CD14-positive monocyte (primary cell): ENCODE results near the gene ESRP2. TPM values are rescaled to one million over a fixed set of nuclear protein-coding genes. Genes with fewer than 3 reads are reported as not detected.

ENCODE experiments used
- DNase-seq, 3 donors: peaks; one replicate each; pipeline ENCODE4 v3.0.0-alpha.2; 2011 to 2022
- H2AFZ ChIP-seq: 2 replicates; pipeline ENCODE4 v1.6.0; 2012; ENCODE audit warnings: mild to moderate bottlenecking, low read depth, low read length, inconsistent platforms; ENCODE audit not compliant: insufficient read depth, poor library complexity, severe bottlenecking
- H3K27ac ChIP-seq, 2 donors: 1 replicate in 1 of 2; 2 replicates in 1 of 2; pipeline ENCODE4 v1.5.1; 2012 to 2013; ENCODE audit warnings: low read length in 2 of 2, control low read depth in 1 of 2, inconsistent platforms in 1 of 2, low read depth in 1 of 2, mild to moderate bottlenecking in 1 of 2
- H3K27me3 ChIP-seq, 2 donors: one replicate each; pipeline versions ENCODE4 v1.6.0 to v1.6.1; 2011 to 2013; ENCODE audit warnings: low read length in 2 of 2; ENCODE audit not compliant: control insufficient read depth in 2 of 2, insufficient read depth in 2 of 2
- H3K36me3 ChIP-seq, 2 donors: replicated peaks in 1 of 2; 1 replicate in 1 of 2; 2 replicates in 1 of 2; pipeline versions ENCODE4 v1.5.1 to v1.6.1; 2012 to 2013; ENCODE audit warnings: low read length in 2 of 2, control low read depth in 1 of 2, inconsistent platforms in 1 of 2, mild to moderate bottlenecking in 1 of 2; ENCODE audit not compliant: insufficient read depth in 2 of 2, control insufficient read depth in 1 of 2
- H3K4me1 ChIP-seq, 2 donors: 1 replicate in 1 of 2; 2 replicates in 1 of 2; pipeline versions ENCODE4 v1.5.1 to v1.6.1; 2012 to 2013; ENCODE audit warnings: low read length in 2 of 2, control low read depth in 1 of 2, inconsistent platforms in 1 of 2, mild to moderate bottlenecking in 1 of 2, moderate library complexity in 1 of 2; ENCODE audit not compliant: insufficient read depth in 2 of 2, control insufficient read depth in 1 of 2
- H3K4me2 ChIP-seq: replicated peaks from 2 replicates; pipeline ENCODE3; 2012; ENCODE audit warnings: low read length, moderate library complexity, mild to moderate bottlenecking; ENCODE audit not compliant: poor library complexity, severe bottlenecking; ENCODE audit errors: extremely low read depth
- H3K4me3 ChIP-seq, 3 experiments: fragments of 200-600 bp in 1 of 3; sonication (generic) in 1 of 3; replicated peaks in 1 of 3; 1 replicate in 2 of 3; 2 replicates in 1 of 3; pipeline ENCODE4 v1.5.1; 2011 to 2013; ENCODE audit warnings: low read length in 3 of 3, mild to moderate bottlenecking in 3 of 3, control low read depth in 2 of 3, low read depth in 2 of 3, inconsistent platforms in 1 of 3, moderate library complexity in 1 of 3
- H3K79me2 ChIP-seq: 2 replicates; pipeline ENCODE4 v1.6.0; 2012; ENCODE audit warnings: mild to moderate bottlenecking, control low read depth, inconsistent platforms, low read length, moderate library complexity; ENCODE audit not compliant: insufficient read depth
- H3K9ac ChIP-seq: 2 replicates; pipeline ENCODE4 v1.6.0; 2017; ENCODE audit warnings: low read length, mild to moderate bottlenecking; ENCODE audit not compliant: insufficient read depth, poor library complexity, severe bottlenecking
- H3K9me3 ChIP-seq, 2 donors: replicated peaks in 1 of 2; 1 replicate in 1 of 2; 2 replicates in 1 of 2; pipeline versions ENCODE4 v1.5.1 to v1.6.1; 2012 to 2013; ENCODE audit warnings: low read length in 2 of 2, control low read depth in 1 of 2; ENCODE audit not compliant: control insufficient read depth in 1 of 2, insufficient read depth in 1 of 2
- H4K20me1 ChIP-seq: 2 replicates; pipeline ENCODE4 v1.6.0; 2012; ENCODE audit warnings: mild to moderate bottlenecking, low read length, control low read depth, moderate library complexity; ENCODE audit not compliant: insufficient read depth
- H3K27ac Mint-ChIP-seq, 7 donors: one replicate each; pipeline ENCODE4 v1.8.0; 2020; ENCODE audit warnings: mild to moderate bottlenecking in 7 of 7, mixed read lengths in 7 of 7, moderate library complexity in 6 of 7, inconsistent platforms in 2 of 7
- H3K27me3 Mint-ChIP-seq, 3 donors: one replicate each; pipeline ENCODE4 v1.8.0; 2021 to 2022; ENCODE audit warnings: low read depth in 3 of 3, mild to moderate bottlenecking in 3 of 3, mixed read lengths in 3 of 3, moderate library complexity in 3 of 3, inconsistent platforms in 1 of 3
- H3K36me3 Mint-ChIP-seq, 2 donors: one replicate each; pipeline ENCODE4 v1.8.0; 2020; ENCODE audit warnings: mixed read lengths in 2 of 2, inconsistent platforms in 1 of 2, mild to moderate bottlenecking in 1 of 2
- H3K4me1 Mint-ChIP-seq: one replicate; pipeline ENCODE4 v1.8.0; 2020; ENCODE audit warnings: mild to moderate bottlenecking, mixed read lengths
- H3K4me3 Mint-ChIP-seq, 2 donors: one replicate each; pipeline ENCODE4 v1.8.0; 2020; ENCODE audit warnings: mild to moderate bottlenecking in 2 of 2, mixed read lengths in 2 of 2, moderate library complexity in 1 of 2
- H3K9me3 Mint-ChIP-seq, 7 donors: one replicate each; pipeline ENCODE4 v1.8.0; 2020 to 2022; ENCODE audit warnings: mixed read lengths in 7 of 7, mild to moderate bottlenecking in 6 of 7, moderate library complexity in 6 of 7, inconsistent platforms in 2 of 7
- WGBS: methylation state at CpG from one replicate; pipeline ENCODE4 v1.1.5; 2013; ENCODE audit warnings: missing lambda C conversion rate; ENCODE audit not compliant: insufficient coverage; 5-methylcytosine and 5-hydroxymethylcytosine counted together
- intact Hi-C, 2 donors: fragments of 100-400 bp; cut with micrococcal nuclease; formaldehyde crosslinking; loops; one replicate each; pipeline versions ENCODE4 v1.15.0 to v1.15.1; 2023
- polyA plus RNA-seq, 3 donors: library from polyadenylated mRNA; depleted of rRNA in 1 of 3; unstranded in 2 of 3; stranded (reverse) in 1 of 3; fragments of 300-500 nt in 2 of 3; fragments of >200 nt in 1 of 3; fragmentation: Illumina TruSeq in 2 of 3; gene quantifications; 1 replicate in 2 of 3; 2 replicates in 1 of 3; pipeline ENCODE4 v1.2.3, GENCODE V29; 2012 to 2021
- TF ChIP-seq, protein P1 (sequence below): fragments of 200-600 bp; IDR thresholded peaks from one replicate; pipeline ENCODE4 v1.8.0; 2022; ENCODE audit warnings: antibody characterized with exemption, mild to moderate bottlenecking

Gene ESRP2
- polyA plus RNA-seq, 3 donors, result not detected

DNA sequence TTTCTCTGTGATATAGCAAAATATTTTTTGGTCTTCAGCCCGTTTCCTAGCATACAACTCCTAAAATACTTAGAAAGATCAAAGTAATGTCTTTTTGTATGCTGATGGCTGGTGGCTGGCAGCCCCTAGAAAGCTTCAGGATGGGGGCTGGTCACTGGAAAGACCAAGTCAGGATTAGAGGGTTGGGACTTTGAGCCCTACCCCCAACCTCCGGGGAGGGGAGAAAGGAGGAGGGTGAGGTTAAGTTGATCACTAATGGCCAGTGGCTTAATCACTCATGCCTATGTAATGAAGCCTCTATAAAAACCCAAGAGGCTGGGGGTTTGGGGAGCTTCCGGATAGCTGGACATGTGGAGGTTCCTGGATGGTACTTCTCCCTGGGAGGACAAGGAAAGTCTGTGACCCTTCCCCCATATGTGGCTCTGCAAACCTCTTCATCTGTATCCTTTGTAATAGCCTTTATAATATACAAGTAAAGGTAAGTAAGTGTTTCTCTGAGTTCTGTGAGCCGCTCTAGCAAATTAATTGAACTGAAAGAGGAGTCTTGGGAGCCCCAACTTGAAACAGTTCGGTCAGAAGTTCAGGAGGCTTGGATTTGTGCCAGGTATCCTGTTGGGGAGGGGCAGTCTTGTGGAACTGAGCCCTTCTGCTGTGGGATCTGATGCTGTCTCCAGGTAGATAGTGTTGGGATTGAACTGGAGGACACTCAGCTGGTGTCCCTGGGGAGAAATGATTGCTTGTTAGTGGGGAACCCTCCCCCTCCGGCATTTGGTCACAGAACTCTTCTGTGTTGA is 31.9 kb upstream of the ESRP2 start:
- H3K4me2 ChIP-seq, result no peak overlapping the region
- intact Hi-C loops, result no loop called here

DNA sequence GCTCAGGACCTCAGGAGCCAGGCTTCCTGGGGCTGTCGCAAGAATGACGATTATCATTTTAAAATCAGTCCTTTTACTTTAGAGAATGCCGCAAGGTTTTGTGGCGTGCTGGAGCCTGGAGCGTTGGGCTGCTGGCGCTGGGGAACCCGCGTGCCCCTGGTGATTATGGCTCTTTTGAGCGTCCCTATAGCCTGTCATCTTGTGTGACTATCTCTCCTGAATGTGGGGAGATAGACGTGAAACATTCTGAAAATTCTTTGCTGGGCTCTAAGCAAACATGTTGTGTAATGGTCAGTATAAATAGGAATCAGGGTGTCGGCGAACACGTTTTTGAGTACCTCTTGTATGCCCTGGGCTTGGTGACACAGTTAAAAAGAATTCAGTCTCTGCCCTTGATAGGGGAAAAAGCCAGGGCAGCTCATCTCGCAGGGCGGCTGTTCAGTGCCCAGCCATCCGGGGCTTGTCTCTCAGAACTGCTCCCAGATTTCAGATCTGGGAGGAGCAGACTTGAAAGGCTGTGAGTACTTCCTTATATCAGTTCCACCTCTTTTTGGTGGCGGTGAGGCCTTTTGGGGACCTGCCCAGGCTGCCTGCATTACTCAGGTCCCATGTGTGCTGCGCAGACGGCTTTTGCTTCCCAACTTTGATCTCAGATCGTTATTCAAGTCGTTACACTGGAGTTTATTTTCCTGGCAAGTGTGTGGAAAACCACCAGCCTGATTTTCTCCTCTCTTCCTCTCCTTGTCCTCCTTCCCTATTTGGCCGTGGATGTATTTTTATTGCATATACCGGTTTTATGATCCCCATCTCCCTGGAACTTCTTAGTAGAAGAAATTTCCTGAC is 29.4 kb upstream of the ESRP2 start:
- peak overlapping the region; percentile 97 for H3K4me2 ChIP-seq
- H3K79me2 ChIP-seq, result peaks cover 58% of the 10 kb centered on the region
- peak overlapping the region; percentile 85 to 96 (median 96) for H3K27ac Mint-ChIP-seq
- peak overlapping the region; percentile 62 to 89 for H3K27ac ChIP-seq
- H3K9ac ChIP-seq, result peak overlapping the region; percentile 87
- peaks cover 37% of the 10 kb centered on the region for H4K20me1 ChIP-seq
- peaks cover 0 to 3% (median 0%) of the 10 kb centered on the region in 3 donors for H3K27me3 Mint-ChIP-seq
- H3K4me1 Mint-ChIP-seq, result peaks cover 28% of the 10 kb centered on the region
- peaks cover 12 to 31% of the 10 kb centered on the region in 2 donors for H3K36me3 Mint-ChIP-seq
- 1% methylated on average over 14 of the region's 23 CpGs for WGBS
- peak overlapping the region; percentile 89 for H2AFZ ChIP-seq
- peak overlapping the region; percentile 97 to 99 for H3K4me3 Mint-ChIP-seq
- DNase-seq, result peak; percentile 64 to 74 (median 66)
- TF ChIP-seq, protein P1, sequence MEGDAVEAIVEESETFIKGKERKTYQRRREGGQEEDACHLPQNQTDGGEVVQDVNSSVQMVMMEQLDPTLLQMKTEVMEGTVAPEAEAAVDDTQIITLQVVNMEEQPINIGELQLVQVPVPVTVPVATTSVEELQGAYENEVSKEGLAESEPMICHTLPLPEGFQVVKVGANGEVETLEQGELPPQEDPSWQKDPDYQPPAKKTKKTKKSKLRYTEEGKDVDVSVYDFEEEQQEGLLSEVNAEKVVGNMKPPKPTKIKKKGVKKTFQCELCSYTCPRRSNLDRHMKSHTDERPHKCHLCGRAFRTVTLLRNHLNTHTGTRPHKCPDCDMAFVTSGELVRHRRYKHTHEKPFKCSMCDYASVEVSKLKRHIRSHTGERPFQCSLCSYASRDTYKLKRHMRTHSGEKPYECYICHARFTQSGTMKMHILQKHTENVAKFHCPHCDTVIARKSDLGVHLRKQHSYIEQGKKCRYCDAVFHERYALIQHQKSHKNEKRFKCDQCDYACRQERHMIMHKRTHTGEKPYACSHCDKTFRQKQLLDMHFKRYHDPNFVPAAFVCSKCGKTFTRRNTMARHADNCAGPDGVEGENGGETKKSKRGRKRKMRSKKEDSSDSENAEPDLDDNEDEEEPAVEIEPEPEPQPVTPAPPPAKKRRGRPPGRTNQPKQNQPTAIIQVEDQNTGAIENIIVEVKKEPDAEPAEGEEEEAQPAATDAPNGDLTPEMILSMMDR, result no peak
- H3K4me1 ChIP-seq, result peaks cover 24 to 28% of the 10 kb centered on the region in 2 donors
- intact Hi-C loops, result no loop called here
- peak overlapping the region; percentile 73 to 83 (median 79) for H3K4me3 ChIP-seq
- peaks cover 6 to 35% of the 10 kb centered on the region in 2 donors for H3K36me3 ChIP-seq
- no peaks in the 10 kb centered on the region for H3K9me3 Mint-ChIP-seq
- no peaks in the 10 kb centered on the region for H3K27me3 ChIP-seq
- H3K9me3 ChIP-seq, result no peaks in the 10 kb centered on the region

More for the DNA sequence above, 31.9 kb upstream of the ESRP2 start:
- WGBS, result 88% methylated on average over 2 of the region's 6 CpGs
- peaks cover 24 to 28% of the 10 kb centered on the region in 2 donors for H3K4me1 ChIP-seq
- peaks cover 22 to 47% of the 10 kb centered on the region in 2 donors for H3K36me3 Mint-ChIP-seq
- no peak overlapping the region for H3K9ac ChIP-seq
- peaks cover 2 to 44% of the 10 kb centered on the region in 2 donors for H3K36me3 ChIP-seq
- peaks cover 0 to 1% (median 0%) of the 10 kb centered on the region in 3 donors for H3K27me3 Mint-ChIP-seq
- H4K20me1 ChIP-seq, result peaks cover 47% of the 10 kb centered on the region
- no peak overlapping the region for H3K4me3 Mint-ChIP-seq
- TF ChIP-seq, protein P1, result no peak
- no peak overlapping the region for H3K27ac ChIP-seq
- no peaks in the 10 kb centered on the region for H3K9me3 Mint-ChIP-seq
- no peaks in the 10 kb centered on the region for H3K27me3 ChIP-seq
- no peaks in the 10 kb centered on the region for H3K9me3 ChIP-seq
- no peak overlapping the region for H3K4me3 ChIP-seq
- H3K27ac Mint-ChIP-seq, result peak overlapping the region in 1 of 7 donors; percentile 40
- DNase-seq, result no peak
- no peak overlapping the region for H2AFZ ChIP-seq
- peaks cover 30% of the 10 kb centered on the region for H3K4me1 Mint-ChIP-seq
- peaks cover 83% of the 10 kb centered on the region for H3K79me2 ChIP-seq
